CD14-positive monocyte (primary cell): ENCODE data around the gene CDK17. TPM values are rescaled to one million over a fixed set of nuclear protein-coding genes. Genes with fewer than 3 reads are reported as not detected.

Experiments
- DNase-seq, 3 donors: peaks; one replicate each; pipeline ENCODE4 v3.0.0-alpha.2; 2011 to 2022
- H2AFZ ChIP-seq: 2 replicates; pipeline ENCODE4 v1.6.0; 2012; ENCODE audit warnings: mild to moderate bottlenecking, low read depth, low read length, inconsistent platforms; ENCODE audit not compliant: insufficient read depth, poor library complexity, severe bottlenecking
- H3K27ac ChIP-seq, 2 donors: 1 replicate in 1 of 2; 2 replicates in 1 of 2; pipeline ENCODE4 v1.5.1; 2012 to 2013; ENCODE audit warnings: low read length in 2 of 2, control low read depth in 1 of 2, inconsistent platforms in 1 of 2, low read depth in 1 of 2, mild to moderate bottlenecking in 1 of 2
- H3K27me3 ChIP-seq, 2 donors: one replicate each; pipeline versions ENCODE4 v1.6.0 to v1.6.1; 2011 to 2013; ENCODE audit warnings: low read length in 2 of 2; ENCODE audit not compliant: control insufficient read depth in 2 of 2, insufficient read depth in 2 of 2
- H3K36me3 ChIP-seq, 2 donors: replicated peaks in 1 of 2; 1 replicate in 1 of 2; 2 replicates in 1 of 2; pipeline versions ENCODE4 v1.5.1 to v1.6.1; 2012 to 2013; ENCODE audit warnings: low read length in 2 of 2, control low read depth in 1 of 2, inconsistent platforms in 1 of 2, mild to moderate bottlenecking in 1 of 2; ENCODE audit not compliant: insufficient read depth in 2 of 2, control insufficient read depth in 1 of 2
- H3K4me1 ChIP-seq, 2 donors: 1 replicate in 1 of 2; 2 replicates in 1 of 2; pipeline versions ENCODE4 v1.5.1 to v1.6.1; 2012 to 2013; ENCODE audit warnings: low read length in 2 of 2, control low read depth in 1 of 2, inconsistent platforms in 1 of 2, mild to moderate bottlenecking in 1 of 2, moderate library complexity in 1 of 2; ENCODE audit not compliant: insufficient read depth in 2 of 2, control insufficient read depth in 1 of 2
- H3K4me2 ChIP-seq: replicated peaks from 2 replicates; pipeline ENCODE3; 2012; ENCODE audit warnings: low read length, moderate library complexity, mild to moderate bottlenecking; ENCODE audit not compliant: poor library complexity, severe bottlenecking; ENCODE audit errors: extremely low read depth
- H3K4me3 ChIP-seq, 3 experiments: fragments of 200-600 bp in 1 of 3; sonication (generic) in 1 of 3; replicated peaks in 1 of 3; 1 replicate in 2 of 3; 2 replicates in 1 of 3; pipeline ENCODE4 v1.5.1; 2011 to 2013; ENCODE audit warnings: low read length in 3 of 3, mild to moderate bottlenecking in 3 of 3, control low read depth in 2 of 3, low read depth in 2 of 3, inconsistent platforms in 1 of 3, moderate library complexity in 1 of 3
- H3K79me2 ChIP-seq: 2 replicates; pipeline ENCODE4 v1.6.0; 2012; ENCODE audit warnings: mild to moderate bottlenecking, control low read depth, inconsistent platforms, low read length, moderate library complexity; ENCODE audit not compliant: insufficient read depth
- H3K9ac ChIP-seq: 2 replicates; pipeline ENCODE4 v1.6.0; 2017; ENCODE audit warnings: low read length, mild to moderate bottlenecking; ENCODE audit not compliant: insufficient read depth, poor library complexity, severe bottlenecking
- H3K9me3 ChIP-seq, 2 donors: replicated peaks in 1 of 2; 1 replicate in 1 of 2; 2 replicates in 1 of 2; pipeline versions ENCODE4 v1.5.1 to v1.6.1; 2012 to 2013; ENCODE audit warnings: low read length in 2 of 2, control low read depth in 1 of 2; ENCODE audit not compliant: control insufficient read depth in 1 of 2, insufficient read depth in 1 of 2
- H4K20me1 ChIP-seq: 2 replicates; pipeline ENCODE4 v1.6.0; 2012; ENCODE audit warnings: mild to moderate bottlenecking, low read length, control low read depth, moderate library complexity; ENCODE audit not compliant: insufficient read depth
- H3K27ac Mint-ChIP-seq, 7 donors: one replicate each; pipeline ENCODE4 v1.8.0; 2020; ENCODE audit warnings: mild to moderate bottlenecking in 7 of 7, mixed read lengths in 7 of 7, moderate library complexity in 6 of 7, inconsistent platforms in 2 of 7
- H3K27me3 Mint-ChIP-seq, 3 donors: one replicate each; pipeline ENCODE4 v1.8.0; 2021 to 2022; ENCODE audit warnings: low read depth in 3 of 3, mild to moderate bottlenecking in 3 of 3, mixed read lengths in 3 of 3, moderate library complexity in 3 of 3, inconsistent platforms in 1 of 3
- H3K36me3 Mint-ChIP-seq, 2 donors: one replicate each; pipeline ENCODE4 v1.8.0; 2020; ENCODE audit warnings: mixed read lengths in 2 of 2, inconsistent platforms in 1 of 2, mild to moderate bottlenecking in 1 of 2
- H3K4me1 Mint-ChIP-seq: one replicate; pipeline ENCODE4 v1.8.0; 2020; ENCODE audit warnings: mild to moderate bottlenecking, mixed read lengths
- H3K4me3 Mint-ChIP-seq, 2 donors: one replicate each; pipeline ENCODE4 v1.8.0; 2020; ENCODE audit warnings: mild to moderate bottlenecking in 2 of 2, mixed read lengths in 2 of 2, moderate library complexity in 1 of 2
- H3K9me3 Mint-ChIP-seq, 7 donors: one replicate each; pipeline ENCODE4 v1.8.0; 2020 to 2022; ENCODE audit warnings: mixed read lengths in 7 of 7, mild to moderate bottlenecking in 6 of 7, moderate library complexity in 6 of 7, inconsistent platforms in 2 of 7
- CTCF ChIP-seq: fragments of 200-600 bp; IDR thresholded peaks from one replicate; pipeline ENCODE4 v1.8.0; 2022; ENCODE audit warnings: antibody characterized with exemption, mild to moderate bottlenecking
- WGBS: methylation state at CpG from one replicate; pipeline ENCODE4 v1.1.5; 2013; ENCODE audit warnings: missing lambda C conversion rate; ENCODE audit not compliant: insufficient coverage; 5-methylcytosine and 5-hydroxymethylcytosine counted together
- intact Hi-C, 2 donors: fragments of 100-400 bp; cut with micrococcal nuclease; formaldehyde crosslinking; loops; one replicate each; pipeline versions ENCODE4 v1.15.0 to v1.15.1; 2023
- polyA plus RNA-seq, 3 donors: library from polyadenylated mRNA; depleted of rRNA in 1 of 3; unstranded in 2 of 3; stranded (reverse) in 1 of 3; fragments of 300-500 nt in 2 of 3; fragments of >200 nt in 1 of 3; fragmentation: Illumina TruSeq in 2 of 3; gene quantifications; 1 replicate in 2 of 3; 2 replicates in 1 of 3; pipeline ENCODE4 v1.2.3, GENCODE V29; 2012 to 2021

CDK17 gene
- polyA plus RNA-seq, 3 donors: 3.6 to 6.9 (median 6.4) TPM

- Histone ChIP-seq H3K79me2 (no peaks in the 10 kb centered on the region), H4K20me1 (peaks cover 59% of the 10 kb centered on the region), H3K27me3 (no peaks in the 10 kb centered on the region), H3K4me2 (no peak overlapping the region), H3K27ac (no peak overlapping the region), H3K4me3 (no peak overlapping the region), H3K36me3 (peaks cover 89 to 100% of the 10 kb centered on the region in 2 donors), H3K9me3 (no peaks in the 10 kb centered on the region), H3K9ac (no peak overlapping the region), H2AFZ (no peak overlapping the region), H3K4me1 (no peaks in the 10 kb centered on the region)
- DNase-seq: no peak
- H3K27ac Mint-ChIP-seq: no peak overlapping the region
- WGBS: 100% methylated on average over 1 of the region's 2 CpGs
- no peaks in the 10 kb centered on the region for H3K4me1 Mint-ChIP-seq
- TF ChIP-seq CTCF: no peak
- peaks cover 72 to 75% of the 10 kb centered on the region in 2 donors for H3K36me3 Mint-ChIP-seq
- intact Hi-C loops: no loop called here
- H3K9me3 Mint-ChIP-seq: no peaks in the 10 kb centered on the region
- no peak overlapping the region for H3K4me3 Mint-ChIP-seq
- H3K27me3 Mint-ChIP-seq: no peaks in the 10 kb centered on the region
Observed at GRCh38 chr12:96266238-96266637, 134.0 kb downstream of the CDK17 start.

GRCh38 chr12:96265836-96266235, 134.4 kb downstream of the CDK17 start:
- no peak for TF ChIP-seq CTCF
- Histone ChIP-seq H3K79me2 (no peaks in the 10 kb centered on the region), H3K36me3 (peaks cover 89 to 100% of the 10 kb centered on the region in 2 donors), H3K27me3 (no peaks in the 10 kb centered on the region), H3K9ac (no peak overlapping the region), H3K9me3 (no peaks in the 10 kb centered on the region), H3K4me1 (no peaks in the 10 kb centered on the region), H3K4me2 (no peak overlapping the region), H4K20me1 (peaks cover 59% of the 10 kb centered on the region), H3K27ac (no peak overlapping the region), H2AFZ (no peak overlapping the region), H3K4me3 (no peak overlapping the region)
- Mint-ChIP-seq H3K4me3 (no peak overlapping the region), H3K4me1 (no peaks in the 10 kb centered on the region), H3K36me3 (peaks cover 73 to 77% of the 10 kb centered on the region in 2 donors), H3K27me3 (no peaks in the 10 kb centered on the region), H3K27ac (no peak overlapping the region), H3K9me3 (no peaks in the 10 kb centered on the region)
- no peak for DNase-seq
- intact Hi-C loops: no loop called here
- no CpG with 5 or more reads among the region's 1 CpG for WGBS
